Bone marrow (tissue), 2 donors: ENCODE results near the gene LRRC57.

Experiments
- DNase-seq, 2 donors: peaks; one replicate each; lab custom pipeline; 2025; lab: John Stamatoyannopoulos, UW

Gene LRRC57

GRCh38 chr15:42549741-42550392, 1.3 kb upstream of the LRRC57 start:
- no peak for DNase-seq

DNA sequence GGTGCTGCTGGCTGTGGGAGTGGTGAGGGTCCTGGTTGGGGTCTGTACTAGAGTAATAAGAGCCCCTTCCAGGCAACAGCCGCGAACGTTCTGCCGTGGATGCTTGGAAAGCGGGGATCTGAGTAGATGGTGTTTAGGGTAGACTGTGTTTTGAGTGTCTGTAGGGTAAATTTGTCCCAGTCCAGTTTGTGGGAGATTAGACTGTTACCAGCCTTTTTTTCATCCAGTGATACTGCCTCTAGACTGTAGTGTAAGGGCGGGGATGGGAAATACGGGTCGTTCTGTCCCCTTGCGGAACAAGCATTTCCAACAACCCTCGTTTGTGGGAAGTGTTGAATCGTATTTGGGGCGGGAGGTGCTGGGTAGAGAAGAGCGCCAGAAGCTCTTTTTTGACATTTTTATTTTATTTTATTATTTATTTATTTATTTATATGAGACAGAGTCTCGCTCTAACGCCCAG, 469 bp upstream of the LRRC57 start:
- peak in 1 of 2 donors; percentile 20 for DNase-seq

DNA sequence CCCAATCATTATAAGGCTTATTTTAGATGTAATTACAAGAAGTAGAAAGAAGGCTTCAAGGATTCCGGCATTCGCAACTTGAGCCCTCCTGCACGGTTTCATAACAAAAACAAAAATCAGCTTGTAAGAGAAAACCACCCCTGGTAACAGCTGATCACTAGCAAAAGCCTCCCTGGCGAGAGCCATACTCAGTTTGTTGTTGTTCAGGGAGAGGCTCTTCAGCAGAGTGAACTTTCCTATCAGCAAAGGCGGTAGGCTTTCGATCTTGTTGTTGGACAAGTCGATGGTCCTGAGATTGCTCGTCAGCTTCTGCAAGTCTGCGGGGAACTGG, 710 bp downstream of the LRRC57 start:
- DNase-seq, result no peak

GRCh38 chr15:42544853-42545629, 3.6 kb downstream of the LRRC57 start:
- DNase-seq, result peak in 1 of 2 donors; percentile 57

GRCh38 chr15:42533246-42533645, 15.3 kb downstream of the LRRC57 start:
- no peak for DNase-seq

GRCh38 chr15:42528970-42529369, 19.6 kb downstream of the LRRC57 start:
- no peak for DNase-seq

- DNase-seq, result no peak
Observed at GRCh38 chr15:42523331-42523730, 25.3 kb downstream of the LRRC57 start.

DNA sequence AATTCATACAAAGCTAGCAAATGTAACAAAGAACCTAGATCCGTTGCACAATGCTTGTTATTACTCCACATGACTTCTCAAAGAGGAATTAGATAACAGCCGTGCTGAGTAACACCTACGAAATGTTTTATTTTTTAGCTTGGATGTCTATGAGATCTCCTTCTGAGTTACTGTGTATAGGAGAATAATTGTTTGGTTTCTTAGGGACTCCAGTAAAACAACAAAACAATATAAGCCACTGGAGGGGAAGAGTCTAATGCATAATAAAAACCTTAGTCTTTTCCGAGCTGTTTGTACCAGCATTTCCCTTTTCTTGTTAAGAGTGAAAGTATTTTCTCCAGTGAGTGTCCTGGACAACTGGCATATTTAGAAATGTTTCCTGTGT, 37.6 kb downstream of the LRRC57 start:
- DNase-seq, result peak in 1 of 2 donors; percentile 36

DNA sequence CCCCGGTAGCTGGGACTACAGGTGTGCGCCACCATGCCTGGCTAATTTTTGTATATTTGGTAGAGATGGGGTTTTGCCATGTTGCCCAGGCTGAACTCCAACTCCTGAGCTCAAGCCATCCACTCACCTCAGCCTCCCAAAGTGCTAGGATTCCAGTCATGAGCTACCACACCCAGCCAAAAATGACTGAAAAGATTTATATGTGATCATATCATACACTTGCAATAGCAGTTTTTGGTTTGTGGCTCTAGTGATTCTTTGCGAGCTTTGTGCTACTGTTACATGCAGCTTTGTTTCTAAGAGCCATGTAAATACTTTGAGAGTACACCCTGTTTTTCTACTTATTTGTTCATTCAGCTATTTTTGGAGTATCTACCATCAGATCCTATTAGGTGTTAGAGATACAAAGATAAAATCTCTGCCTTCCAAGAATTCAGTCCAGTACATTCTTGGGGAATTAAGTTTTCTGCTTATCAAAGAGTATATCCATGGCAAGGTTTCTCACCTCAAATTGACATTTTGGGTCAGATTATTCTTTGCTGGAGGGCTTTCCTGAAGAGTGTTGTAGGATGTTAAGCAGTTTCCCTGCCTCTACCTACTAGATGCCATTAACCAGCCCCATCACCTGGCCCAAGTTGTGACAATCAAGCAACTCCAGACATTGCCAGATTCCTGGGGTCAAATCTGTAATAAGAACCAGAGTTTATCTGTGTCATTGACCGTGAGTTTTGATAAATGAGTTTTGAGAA, 38.2 kb downstream of the LRRC57 start:
- DNase-seq, result no peak

DNA sequence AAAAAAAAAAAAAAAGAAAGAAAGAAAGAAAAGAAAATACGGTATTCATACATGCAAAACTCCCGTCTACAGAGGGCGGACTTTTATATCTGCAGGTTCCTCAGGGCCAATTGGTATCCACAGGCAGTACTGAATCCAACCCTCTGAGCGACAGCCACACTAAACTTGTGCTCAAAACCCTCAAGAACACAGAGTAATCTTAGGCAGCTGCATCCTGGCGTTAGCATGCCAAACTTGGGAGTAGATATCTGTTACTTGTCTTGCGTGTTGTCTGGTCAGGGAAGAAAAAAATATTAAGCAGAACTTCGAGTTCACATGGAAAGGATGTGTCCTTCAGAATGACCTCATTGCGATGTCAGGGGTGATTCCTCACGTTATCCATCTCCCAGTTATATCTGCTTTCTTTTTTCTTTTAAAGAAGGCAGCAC, 40.3 kb downstream of the LRRC57 start:
- no peak for DNase-seq

DNA sequence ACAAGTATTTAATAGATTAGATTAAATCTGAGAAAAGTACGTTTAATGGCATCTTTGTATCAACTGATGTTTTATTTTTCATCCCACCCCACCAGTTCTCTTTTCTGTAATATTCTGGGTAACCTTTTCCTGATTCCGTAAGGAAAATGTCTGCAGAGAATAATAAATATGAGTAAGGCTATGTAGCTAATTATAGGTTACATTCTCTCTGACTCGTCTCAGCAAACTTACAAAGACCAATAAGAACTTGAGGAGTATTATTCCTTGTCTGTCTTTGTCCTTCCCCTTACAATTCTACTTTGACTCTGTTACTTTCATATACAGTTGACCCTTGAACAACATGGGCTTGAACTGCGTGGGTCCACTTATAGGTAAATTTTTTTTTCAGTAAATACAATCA, 41.1 kb downstream of the LRRC57 start:
- DNase-seq, result no peak

- no peak for DNase-seq
Observed at GRCh38 chr15:42504631-42505030, 44.0 kb downstream of the LRRC57 start.

DNA sequence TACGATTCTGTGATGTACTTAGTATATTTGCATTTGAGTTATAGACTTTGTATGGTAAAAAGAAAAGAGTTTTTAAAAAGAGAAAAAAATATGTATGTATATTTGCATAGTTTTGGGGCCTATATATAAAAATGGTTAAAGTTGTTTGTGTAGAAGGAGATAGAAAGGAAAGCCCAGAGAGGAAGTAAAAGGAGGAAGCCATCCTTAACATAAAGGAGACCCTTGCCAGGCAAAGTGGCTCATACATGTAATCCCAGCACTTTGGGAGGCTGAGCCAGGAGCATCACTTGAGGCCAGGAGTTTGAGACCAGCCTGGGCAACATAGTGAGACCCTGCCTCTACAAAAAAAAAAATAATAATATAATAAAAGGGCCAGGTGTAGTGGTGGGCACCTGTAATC, 44.8 kb downstream of the LRRC57 start:
- DNase-seq, result no peak

DNA sequence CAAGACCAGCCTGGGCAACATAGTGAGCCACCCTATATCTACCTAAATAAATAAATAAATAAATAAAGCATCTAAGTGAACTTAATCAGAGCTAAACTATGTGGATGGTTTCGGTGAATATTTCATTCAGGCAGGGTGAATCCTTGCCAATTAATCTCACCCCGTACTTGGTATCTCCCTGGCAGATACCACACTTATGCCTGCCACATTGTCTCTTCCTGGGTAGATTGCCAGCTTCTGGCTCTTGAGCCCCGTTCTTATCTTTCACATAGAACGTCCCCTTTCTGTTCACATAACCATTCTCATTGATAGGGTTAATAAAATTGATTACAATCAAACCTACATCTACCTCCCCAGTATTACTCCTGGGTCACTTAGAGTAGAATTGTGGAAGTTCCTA, 46.1 kb downstream of the LRRC57 start:
- DNase-seq, result no peak

DNA sequence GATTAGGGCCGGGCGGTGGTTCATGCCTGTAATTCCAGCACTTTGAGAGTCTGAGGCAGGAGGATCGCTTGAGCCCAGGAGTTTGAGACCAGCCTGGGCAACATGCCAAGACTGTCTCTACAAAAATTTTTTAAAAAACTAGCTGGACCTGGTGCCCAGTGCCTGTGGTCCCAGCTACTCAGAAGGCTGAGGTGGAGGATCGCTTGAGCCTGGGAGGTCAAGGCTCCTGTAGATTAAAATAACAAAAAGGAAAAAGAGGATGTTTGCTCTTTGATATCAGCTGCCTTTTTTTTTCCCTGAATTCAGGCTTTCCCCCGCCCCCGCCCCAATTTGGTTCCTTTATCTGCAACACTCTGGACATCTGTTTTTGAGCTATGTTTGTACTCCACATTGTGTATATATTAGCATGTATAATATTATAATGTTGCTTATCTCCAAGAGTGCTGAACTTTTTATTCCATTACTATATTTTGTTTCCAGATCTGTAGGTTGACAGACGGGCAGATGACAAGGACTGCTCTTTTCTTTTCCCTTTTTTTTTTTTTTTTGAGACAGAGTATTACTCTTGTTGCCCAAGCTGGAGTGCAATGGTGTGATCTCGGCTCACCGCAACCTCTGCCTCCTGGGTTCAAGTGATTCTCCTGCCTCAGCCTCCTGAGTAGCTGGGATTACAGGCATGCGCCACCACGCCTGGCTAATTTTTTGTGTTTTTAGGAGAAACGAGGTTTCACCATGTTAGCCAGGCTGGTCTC, 48.6 kb downstream of the LRRC57 start:
- DNase-seq, result no peak

- DNase-seq, result no peak
Observed at GRCh38 chr15:42498212-42499068, 50.2 kb downstream of the LRRC57 start.

- DNase-seq, result peak; percentile 64 to 66
Observed at GRCh38 chr15:42495361-42496212, 53.0 kb downstream of the LRRC57 start, which contains the start of gene SNAP23. TSS of gene SNAP23 (plus strand) at chr15:42495634. CDS start at chr15:42511847, 16,213 bp downstream.

DNA sequence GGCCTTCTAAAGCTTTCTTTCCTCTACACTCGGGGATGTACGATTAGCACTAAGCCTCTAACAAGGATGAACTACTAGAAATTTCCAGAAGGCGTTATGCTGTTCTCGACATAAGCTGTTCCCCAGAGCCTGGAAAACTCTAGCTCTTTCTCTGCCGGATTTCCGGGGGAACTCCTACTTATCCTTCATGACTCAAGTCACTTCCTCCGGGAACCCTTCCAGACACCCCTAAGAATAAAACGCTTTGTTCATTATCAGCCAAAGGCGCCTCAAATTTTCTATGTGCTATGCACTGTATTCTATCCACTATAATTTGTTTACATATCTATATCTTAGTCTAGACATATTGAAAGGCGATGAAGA, 53.6 kb downstream of the LRRC57 start:
- no peak for DNase-seq

GRCh38 chr15:42493679-42494078, 54.9 kb downstream of the LRRC57 start:
- DNase-seq, result no peak

DNA sequence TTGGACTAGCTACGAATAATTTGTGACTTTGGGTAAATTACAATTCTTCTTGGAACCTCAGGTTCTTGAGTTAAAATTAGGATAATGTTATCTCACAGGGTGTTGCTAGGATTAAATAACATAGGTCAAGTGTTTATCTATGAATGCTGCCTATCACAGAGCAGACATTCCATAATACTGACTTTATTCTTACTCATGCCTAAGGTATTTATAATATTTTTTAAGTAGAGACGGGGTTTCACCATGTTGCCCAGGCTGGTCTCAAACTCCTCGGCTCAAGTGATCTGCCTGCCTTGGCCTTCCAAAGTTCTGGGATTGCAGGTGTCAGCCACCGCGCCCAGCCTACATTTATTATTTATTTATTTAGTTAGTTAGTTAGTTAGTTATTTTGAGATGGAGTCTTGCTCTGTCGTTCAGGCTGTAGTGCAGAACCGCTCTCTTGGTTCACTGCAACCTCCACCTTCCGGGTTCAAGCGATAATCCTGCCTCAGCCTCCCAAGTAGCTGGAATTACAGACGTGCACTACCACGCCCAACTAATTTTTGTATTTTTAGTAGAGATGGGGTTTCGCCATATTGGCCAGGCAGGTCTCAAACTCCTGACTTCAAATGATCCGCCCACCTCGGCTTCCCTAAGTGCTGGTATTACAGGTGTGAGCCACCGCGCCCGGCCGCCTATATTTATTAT, 56.9 kb downstream of the LRRC57 start:
- DNase-seq, result no peak
